H1 (cell line): Measurements from ENCODE around the gene CHD5.

Experiments
- CTCF ChIP-seq, 3 experiments: IDR thresholded peaks; 1 replicate in 2 of 3; 2 replicates in 1 of 3; pipeline versions ENCODE4 v1.5.1 to v1.6.1; 2011; ENCODE audit warnings: low read length in 3 of 3, mild to moderate bottlenecking in 3 of 3, inconsistent platforms in 2 of 3, low read depth in 1 of 3, moderate library complexity in 1 of 3; ENCODE audit not compliant: insufficient read depth in 1 of 3; ENCODE audit errors: control extremely low read depth in 1 of 3
- POLR2AphosphoS5 ChIP-seq: IDR thresholded peaks from 2 replicates; pipeline ENCODE4 v1.6.1; 2011; ENCODE audit warnings: low read depth, low read length

- no peak for TF ChIP-seq POLR2AphosphoS5
- TF ChIP-seq CTCF (IDR thresholded peaks at IDR 0.05; ENCODE audit: control extremely low read depth in 1 of 3, insufficient read depth in 1 of 3, low read depth in 1 of 3, low read length in 3 of 3), result no peak
These were observed 125.5 kb downstream of the CHD5 start for GRCh38 chr1:6054596-6054995.
